ENCODE measurements around the gene RAF1. TPM values are rescaled to one million over a fixed set of nuclear protein-coding genes. Genes with fewer than 3 reads are reported as not detected.
"Not testable (repeated sequence)": the region's sequence is repeated elsewhere in the genome, so short reads cannot be mapped to it uniquely, and the experiment has no call there.

RAF1 gene
- total and polyA plus RNA-seq, 2 of the 13 experiments (the other 11 are each of a cell fraction or from before 2014, with no cell fraction given), result 72.2 to 91.4 TPM

DNA sequence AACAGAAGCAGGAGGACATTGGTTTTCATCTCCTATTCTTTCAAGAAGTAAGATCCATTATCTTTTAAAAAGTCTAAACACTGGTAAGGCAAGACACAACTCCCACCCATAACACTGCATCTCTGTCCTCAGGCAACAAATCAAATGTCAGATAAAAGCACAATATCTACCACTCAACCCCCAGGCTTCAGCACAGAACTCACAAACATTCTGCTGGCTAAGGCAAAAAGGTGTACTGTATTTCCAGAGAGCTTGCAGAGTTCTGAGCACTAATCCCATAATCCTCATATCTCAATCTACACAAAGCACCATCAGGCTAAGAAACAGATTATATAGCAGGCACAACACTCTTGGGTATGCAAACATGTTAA lies 20.9 kb downstream of the RAF1 start (continued):
- TF ChIP-seq, protein P1, sequence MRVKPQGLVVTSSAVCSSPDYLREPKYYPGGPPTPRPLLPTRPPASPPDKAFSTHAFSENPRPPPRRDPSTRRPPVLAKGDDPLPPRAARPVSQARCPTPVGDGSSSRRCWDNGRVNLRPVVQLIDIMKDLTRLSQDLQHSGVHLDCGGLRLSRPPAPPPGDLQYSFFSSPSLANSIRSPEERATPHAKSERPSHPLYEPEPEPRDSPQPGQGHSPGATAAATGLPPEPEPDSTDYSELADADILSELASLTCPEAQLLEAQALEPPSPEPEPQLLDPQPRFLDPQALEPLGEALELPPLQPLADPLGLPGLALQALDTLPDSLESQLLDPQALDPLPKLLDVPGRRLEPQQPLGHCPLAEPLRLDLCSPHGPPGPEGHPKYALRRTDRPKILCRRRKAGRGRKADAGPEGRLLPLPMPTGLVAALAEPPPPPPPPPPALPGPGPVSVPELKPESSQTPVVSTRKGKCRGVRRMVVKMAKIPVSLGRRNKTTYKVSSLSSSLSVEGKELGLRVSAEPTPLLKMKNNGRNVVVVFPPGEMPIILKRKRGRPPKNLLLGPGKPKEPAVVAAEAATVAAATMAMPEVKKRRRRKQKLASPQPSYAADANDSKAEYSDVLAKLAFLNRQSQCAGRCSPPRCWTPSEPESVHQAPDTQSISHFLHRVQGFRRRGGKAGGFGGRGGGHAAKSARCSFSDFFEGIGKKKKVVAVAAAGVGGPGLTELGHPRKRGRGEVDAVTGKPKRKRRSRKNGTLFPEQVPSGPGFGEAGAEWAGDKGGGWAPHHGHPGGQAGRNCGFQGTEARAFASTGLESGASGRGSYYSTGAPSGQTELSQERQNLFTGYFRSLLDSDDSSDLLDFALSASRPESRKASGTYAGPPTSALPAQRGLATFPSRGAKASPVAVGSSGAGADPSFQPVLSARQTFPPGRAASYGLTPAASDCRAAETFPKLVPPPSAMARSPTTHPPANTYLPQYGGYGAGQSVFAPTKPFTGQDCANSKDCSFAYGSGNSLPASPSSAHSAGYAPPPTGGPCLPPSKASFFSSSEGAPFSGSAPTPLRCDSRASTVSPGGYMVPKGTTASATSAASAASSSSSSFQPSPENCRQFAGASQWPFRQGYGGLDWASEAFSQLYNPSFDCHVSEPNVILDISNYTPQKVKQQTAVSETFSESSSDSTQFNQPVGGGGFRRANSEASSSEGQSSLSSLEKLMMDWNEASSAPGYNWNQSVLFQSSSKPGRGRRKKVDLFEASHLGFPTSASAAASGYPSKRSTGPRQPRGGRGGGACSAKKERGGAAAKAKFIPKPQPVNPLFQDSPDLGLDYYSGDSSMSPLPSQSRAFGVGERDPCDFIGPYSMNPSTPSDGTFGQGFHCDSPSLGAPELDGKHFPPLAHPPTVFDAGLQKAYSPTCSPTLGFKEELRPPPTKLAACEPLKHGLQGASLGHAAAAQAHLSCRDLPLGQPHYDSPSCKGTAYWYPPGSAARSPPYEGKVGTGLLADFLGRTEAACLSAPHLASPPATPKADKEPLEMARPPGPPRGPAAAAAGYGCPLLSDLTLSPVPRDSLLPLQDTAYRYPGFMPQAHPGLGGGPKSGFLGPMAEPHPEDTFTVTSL (CRISPR knock-in tag; IDR thresholded peaks at IDR 0.05; ENCODE audit: borderline replicate concordance), result no peak

DNA sequence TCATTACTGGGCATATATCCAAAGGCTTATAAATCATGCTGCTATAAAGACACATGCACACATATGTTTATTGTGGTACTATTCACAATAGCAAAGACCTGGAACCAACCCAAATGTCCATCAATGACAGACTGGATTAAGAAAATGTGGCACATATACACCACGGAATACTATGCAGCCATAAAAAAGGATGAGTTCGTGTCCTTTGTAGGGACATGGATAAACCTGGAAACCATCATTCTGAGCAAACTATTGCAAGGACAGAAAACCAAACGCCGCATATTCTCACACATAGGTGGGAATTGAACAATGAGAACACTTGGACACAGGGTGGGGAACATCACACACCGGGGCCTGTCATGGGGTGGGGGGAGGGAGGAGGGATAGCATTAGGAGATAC lies 23.1 kb downstream of the RAF1 start:
- H3K4me3 ChIP-seq (replicated peaks in 1 of 3; ENCODE audit: insufficient read depth in 1 of 3, low read depth in 2 of 3, low read length in 3 of 3); H3K4me2 ChIP-seq (ENCODE audit: low read depth, low read length); BruUV-seq (replicated peaks); H3K9me3 ChIP-seq (ENCODE audit: low read length); POLR2A ChIA-PET; H3K27ac ChIP-seq (ENCODE audit: extremely low read length, insufficient read depth, low read length); intact Hi-C loops (cut with micrococcal nuclease; ENCODE audit: unreplicated experiment); H3K27me3 ChIP-seq (ENCODE audit: control insufficient read depth in 1 of 2, insufficient read depth in 2 of 2, low read length in 2 of 2); H3K9ac ChIP-seq (ENCODE audit: insufficient read depth, low read depth, low read length); FAIRE-seq; CTCF ChIA-PET (ENCODE audit: low intra/inter-chr PET ratio, low total read pairs); H2AFZ ChIP-seq (ENCODE audit: low read length); H4K20me1 ChIP-seq (ENCODE audit: insufficient read depth, low read length); ATAC-seq; in situ Hi-C loops (cut with HindIII; ENCODE audit: extremely low pct_ligation_motif_present, low pct_unique_long_range_greater_than_20kb); H3K36me3 ChIP-seq (replicated peaks in 1 of 2; ENCODE audit: control insufficient read depth in 1 of 2, insufficient read depth in 2 of 2, low read length in 2 of 2); DNase-seq (ENCODE audit: low spot score): not testable (repeated sequence)
- H3K79me2 ChIP-seq (ENCODE audit: insufficient read depth, low read length), result peaks cover 77% of the 10 kb centered on the region
- H3K4me1 ChIP-seq (ENCODE audit: insufficient read depth, low read length), result peaks cover 32% of the 10 kb centered on the region
- WGBS (ENCODE audit: low lambda C conversion rate), result 90% methylated on average over 5 of the region's 5 CpGs
